ENCODE measurements around the gene LSM5. TPM values are rescaled to one million over a fixed set of nuclear protein-coding genes. Genes with fewer than 3 reads are reported as not detected.
"Not testable (repeated sequence)": the region's sequence is repeated elsewhere in the genome, so short reads cannot be mapped to it uniquely, and the experiment has no call there.

Gene LSM5
- polyA plus RNA-seq, 12 donors: 43.6 to 94.5 (median 66.6) TPM; not detected in 1

DNA sequence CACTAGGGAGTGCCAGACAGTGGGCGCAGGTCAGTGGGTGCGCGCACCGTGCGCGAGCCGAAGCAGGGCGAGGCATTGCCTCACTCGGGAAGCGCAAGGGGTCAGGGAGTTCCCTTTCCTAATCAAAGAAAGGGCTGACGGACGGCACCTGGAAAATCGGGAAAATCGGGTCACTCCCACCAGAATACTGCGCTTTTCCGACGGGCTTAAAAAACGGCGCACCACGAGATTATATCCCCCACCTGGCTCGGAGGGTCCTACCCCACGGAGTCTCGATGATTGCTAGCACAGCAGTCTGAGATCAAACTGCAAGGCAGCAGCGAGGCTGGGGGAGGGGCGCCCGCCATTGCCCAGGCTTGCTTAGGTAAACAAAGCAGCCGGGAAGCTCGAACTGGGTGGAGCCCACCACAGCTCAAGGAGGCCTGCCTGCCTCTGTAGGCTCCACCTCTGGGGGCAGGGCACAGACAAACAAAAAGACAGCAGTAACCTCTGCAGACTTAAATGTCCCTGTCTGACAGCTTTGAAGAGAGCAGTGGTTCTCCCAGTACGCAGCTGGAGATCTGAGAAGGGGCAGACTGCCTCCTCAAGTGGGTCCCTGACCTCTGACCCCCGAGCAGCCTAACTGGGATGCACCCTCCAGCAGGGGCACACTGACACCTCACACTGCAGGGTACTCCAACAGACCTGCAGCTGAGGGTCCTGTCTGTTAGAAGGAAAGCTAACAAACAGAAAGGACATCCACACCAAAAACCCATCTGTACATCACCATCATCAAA, 25.4 kb downstream of the LSM5 start:
- DNase-seq: not testable (repeated sequence)

DNA sequence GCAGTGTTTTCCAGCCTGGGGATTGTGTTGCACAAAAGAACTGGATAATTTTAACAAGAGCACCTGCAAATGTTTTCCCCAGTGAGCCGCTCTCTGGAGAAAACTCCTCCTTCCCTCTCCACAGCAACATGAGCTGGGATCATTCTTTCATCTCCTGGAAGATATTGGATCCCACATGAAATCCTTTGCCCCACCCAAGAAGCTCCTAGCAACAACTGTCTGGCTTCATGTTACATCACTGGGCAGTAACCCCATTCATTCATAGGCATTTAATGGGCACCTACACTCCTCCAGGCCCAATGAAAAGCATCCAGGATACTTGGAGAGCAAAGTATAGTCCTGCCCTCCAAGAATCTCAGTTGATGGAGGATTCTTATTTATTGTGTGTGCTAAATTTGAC, 27.2 kb downstream of the LSM5 start:
- DNase-seq: no peak

DNA sequence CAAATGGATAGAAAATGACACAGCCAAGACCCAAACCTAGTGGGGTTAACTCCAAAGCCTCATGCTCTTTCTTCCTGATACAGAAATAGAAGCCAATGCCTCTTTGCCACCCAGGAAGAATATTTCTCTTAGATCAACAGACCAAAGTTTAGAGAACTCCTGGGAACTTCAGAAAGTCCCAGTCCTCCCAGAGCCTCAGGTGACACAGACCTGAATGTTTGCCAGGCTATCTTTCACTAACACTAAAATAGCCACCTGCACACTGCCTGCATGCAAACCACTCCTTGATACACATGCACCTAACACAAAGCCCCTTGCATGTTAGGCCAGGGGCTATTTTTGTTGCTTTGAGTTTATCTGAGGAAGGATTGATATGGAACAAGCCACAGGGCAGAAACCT, 27.7 kb downstream of the LSM5 start:
- DNase-seq: no peak

DNA sequence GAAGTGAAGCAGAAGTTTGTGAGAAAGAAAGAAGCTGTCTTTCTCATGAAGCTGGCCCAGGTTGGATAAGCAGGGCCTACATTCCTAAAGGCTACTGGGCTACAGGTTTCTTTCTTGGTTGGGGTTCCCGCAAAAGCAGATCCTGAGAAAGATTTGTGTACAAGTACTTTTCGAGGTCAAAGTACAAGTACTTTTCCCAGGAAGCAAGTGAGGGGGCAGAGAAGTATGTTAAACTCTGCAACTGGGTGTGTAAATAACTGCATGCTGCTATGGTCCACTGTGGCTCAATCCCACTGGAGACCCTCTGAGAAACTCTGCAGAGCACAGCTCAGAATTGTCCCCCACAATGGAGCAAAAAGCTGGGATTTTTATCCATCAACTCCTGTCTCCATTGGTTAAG, 28.7 kb downstream of the LSM5 start:
- DNase-seq: no peak

DNA sequence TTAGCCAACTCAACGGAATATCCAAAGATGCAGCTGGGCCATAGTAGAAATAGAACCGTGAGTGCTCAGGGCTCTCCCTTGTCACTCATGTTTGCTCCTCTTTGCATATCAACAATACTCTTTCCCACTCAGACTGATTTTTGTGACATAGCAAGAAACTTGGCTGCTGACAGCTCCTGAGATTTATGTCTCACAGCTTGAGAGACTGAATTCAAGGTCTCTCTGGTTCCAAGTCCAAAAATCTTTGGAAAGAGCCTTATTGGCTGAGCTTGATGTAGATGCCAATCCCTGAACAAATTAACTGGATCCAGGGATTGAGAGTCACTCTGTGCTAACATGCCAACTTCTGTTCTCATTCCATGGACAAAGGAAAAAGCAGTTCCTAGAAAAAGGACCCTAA, 30.4 kb downstream of the LSM5 start:
- DNase-seq: no peak

DNA sequence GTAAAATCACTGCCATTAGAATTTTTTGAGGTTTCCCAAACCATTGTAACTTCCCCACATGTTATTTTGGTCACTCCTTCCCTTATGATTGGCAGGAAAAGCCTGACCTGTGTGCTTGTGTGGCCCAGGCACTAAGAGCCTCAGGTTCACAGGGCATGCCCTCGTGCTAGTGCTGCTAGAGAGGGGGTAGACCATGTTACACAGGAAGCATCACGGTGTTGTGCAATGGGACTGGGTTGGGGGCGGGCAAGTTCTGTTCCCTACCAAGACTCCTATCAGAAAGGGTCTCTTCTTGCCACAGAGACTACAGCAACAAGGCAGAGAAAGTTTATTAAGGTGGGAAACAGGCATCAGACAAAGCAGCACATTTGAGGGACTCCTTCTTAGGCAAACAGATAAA, 32.2 kb downstream of the LSM5 start:
- no peak for DNase-seq

DNA sequence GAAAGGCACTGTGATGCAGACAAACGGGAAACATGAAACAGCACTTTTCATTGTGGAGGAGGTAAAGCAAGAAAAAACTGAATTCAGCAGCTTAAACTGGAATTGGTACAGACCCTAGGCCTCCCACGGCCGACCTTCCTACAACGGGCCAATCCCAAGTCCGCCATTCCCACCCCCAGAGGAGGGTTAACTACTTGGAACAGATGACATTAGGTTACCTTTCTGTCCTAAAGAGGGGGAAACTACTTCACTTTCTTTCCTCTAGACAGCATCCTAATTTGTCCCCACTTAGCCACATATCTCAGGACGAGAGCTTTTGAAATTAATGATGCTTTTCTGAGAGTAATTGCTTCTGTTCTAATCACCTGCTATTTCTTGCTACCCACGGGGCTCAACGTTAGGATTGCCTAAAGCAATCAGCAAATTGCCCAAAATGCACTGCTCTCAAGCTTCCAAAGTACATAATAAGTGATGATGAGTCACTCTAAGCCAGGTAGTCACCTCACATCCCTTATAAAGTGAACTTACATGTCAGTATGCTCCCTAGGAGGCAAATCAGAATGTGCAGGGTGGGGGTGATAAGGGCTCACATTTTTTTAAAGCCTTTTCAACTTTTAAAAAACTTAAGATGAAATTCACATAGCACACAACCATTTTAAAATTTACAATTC, 36.7 kb downstream of the LSM5 start:
- no peak for DNase-seq

DNA sequence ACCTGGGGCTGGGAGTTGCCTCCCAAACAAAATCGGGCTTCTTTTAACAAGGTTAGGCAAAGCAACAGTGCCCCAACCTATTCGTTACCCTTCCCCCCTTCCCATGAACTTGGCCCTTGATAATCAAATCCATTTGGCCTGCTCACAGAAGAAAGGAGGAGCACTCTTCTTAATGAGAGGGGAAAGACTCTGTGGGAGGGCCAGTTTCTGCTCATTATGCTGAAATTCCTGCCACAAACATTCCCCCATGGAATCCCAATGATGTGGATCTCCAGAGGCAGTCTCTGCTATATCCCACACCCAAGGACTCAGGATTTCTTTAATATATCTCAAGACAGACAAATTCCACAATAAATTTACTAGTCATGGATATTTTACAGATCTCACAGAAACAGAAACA, 43.0 kb downstream of the LSM5 start:
- no peak for DNase-seq

DNA sequence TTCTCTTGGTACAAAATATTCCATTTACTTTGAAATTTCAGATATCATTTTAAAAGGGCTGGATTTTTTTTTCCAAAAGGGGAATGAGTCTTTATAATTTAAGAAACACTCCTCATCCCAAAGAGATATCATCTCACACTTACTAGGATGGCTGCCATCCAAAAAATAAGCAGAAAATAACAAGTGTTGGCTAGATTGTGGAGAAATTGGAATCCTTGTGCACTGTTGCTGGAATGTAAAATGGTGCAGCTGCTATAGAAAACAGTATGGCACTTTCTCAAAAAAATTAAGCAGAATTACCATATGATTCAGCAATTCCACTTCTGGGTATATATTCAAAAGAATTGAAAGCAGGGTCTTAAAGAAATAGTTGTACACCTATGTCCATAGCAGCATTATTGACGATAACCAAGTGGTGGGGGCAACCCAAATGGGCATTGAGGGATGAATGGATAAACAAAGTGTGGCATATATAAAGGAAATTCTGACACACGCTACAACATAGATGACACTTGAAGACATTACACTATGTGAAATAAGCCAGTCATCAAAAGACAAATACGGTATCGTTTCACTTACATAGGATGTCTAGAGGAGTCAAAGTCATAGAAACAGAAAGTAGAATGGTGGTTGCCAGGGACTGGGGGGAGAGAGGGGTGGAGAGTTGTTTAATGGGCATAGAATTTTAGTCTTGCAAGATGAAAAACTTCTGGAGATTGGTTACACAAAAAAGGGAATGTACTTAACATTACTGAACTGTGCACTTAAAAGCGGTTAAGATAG, 53.8 kb downstream of the LSM5 start:
- no peak for DNase-seq

Other genes with a start within 250 kb of the LSM5 start
- gene AVL9, start 5.1 kb upstream of the LSM5 start, polyA plus RNA-seq (ENCODE audit: insufficient read length in 12 of 12): 10 to 100 TPM in 11 of 12 donors, not detected in 1; 12.9 to 27.1 (median 14.4) TPM

Data from muscle of arm (tissue), 12 donors.